Common myeloid progenitor, CD34-positive (primary cell): Measurements from ENCODE around the gene CTBP2.
A peak's percentile ranks its signal among the peaks of the same experiment; 100 is the strongest.

ENCODE experiments used
- CTCF ChIA-PET: fragments of 350-600 bp; sonication (Branson Sonifier 250); formaldehyde crosslinking; loops from one replicate; lab custom pipeline; 2021; ENCODE audit warnings: antibody characterized with exemption; lab: Charles Lee
- POLR2A ChIA-PET: fragments of 350-600 bp; sonication (Branson Sonifier 250); formaldehyde crosslinking; loops from one replicate; lab custom pipeline; 2021; ENCODE audit warnings: antibody characterized with exemption; lab: Charles Lee
- DNase-seq, 3 donors: peaks; one replicate each; pipeline versions ENCODE4 v3.0.0 to v3.0.0-alpha.2; 2013
- H3K27ac ChIP-seq, 2 experiments: 1 replicate in 1 of 2; 2 replicates in 1 of 2; pipeline ENCODE4 v1.7.0; 2013; ENCODE audit warnings: inconsistent platforms in 2 of 2, low read length in 2 of 2, mild to moderate bottlenecking in 2 of 2, low read depth in 1 of 2, moderate library complexity in 1 of 2; ENCODE audit not compliant: severe bottlenecking in 2 of 2, insufficient read depth in 1 of 2, poor library complexity in 1 of 2
- H3K27me3 ChIP-seq, 5 experiments: replicated peaks in 2 of 5; 1 replicate in 3 of 5; 2 replicates in 2 of 5; pipeline versions ENCODE4 v1.6.1 to v1.7.0; 2013; ENCODE audit warnings: low read length in 4 of 5, mild to moderate bottlenecking in 2 of 5, moderate library complexity in 2 of 5, inconsistent platforms in 1 of 5; ENCODE audit not compliant: insufficient read depth in 5 of 5, control insufficient read depth in 4 of 5
- H3K36me3 ChIP-seq, 4 experiments: 1 replicate in 2 of 4; 2 replicates in 2 of 4; pipeline versions ENCODE4 v1.6.1 to v1.7.0; 2013; ENCODE audit warnings: low read length in 3 of 4, control low read depth in 1 of 4, mild to moderate bottlenecking in 1 of 4; ENCODE audit not compliant: control insufficient read depth in 4 of 4, insufficient read depth in 4 of 4
- H3K4me1 ChIP-seq, 4 experiments: 1 replicate in 3 of 4; 2 replicates in 1 of 4; pipeline versions ENCODE4 v1.6.1 to v1.7.1; 2013; ENCODE audit warnings: low read length in 3 of 4, mild to moderate bottlenecking in 3 of 4, control low read depth in 1 of 4, inconsistent platforms in 1 of 4, moderate library complexity in 1 of 4; ENCODE audit not compliant: control insufficient read depth in 4 of 4, insufficient read depth in 4 of 4; ENCODE audit errors: control extremely low read depth in 1 of 4
- H3K4me3 ChIP-seq, 7 experiments: 1 replicate in 4 of 7; 2 replicates in 3 of 7; pipeline versions ENCODE4 v1.5.1 to v1.7.0; 2013; ENCODE audit warnings: mild to moderate bottlenecking in 7 of 7, low read length in 6 of 7, moderate library complexity in 6 of 7, inconsistent platforms in 2 of 7, low read depth in 2 of 7, control low read depth in 1 of 7; ENCODE audit not compliant: insufficient read depth in 4 of 7, control insufficient read depth in 1 of 7; ENCODE audit errors: extremely low read depth in 1 of 7
- H3K9me3 ChIP-seq, 5 experiments: 1 replicate in 4 of 5; 2 replicates in 1 of 5; pipeline versions ENCODE4 v1.6.1 to v1.7.1; 2013; ENCODE audit warnings: low read length in 4 of 5, mild to moderate bottlenecking in 2 of 5, inconsistent platforms in 1 of 5, low read depth in 1 of 5, moderate library complexity in 1 of 5; ENCODE audit not compliant: control insufficient read depth in 4 of 5, insufficient read depth in 2 of 5; ENCODE audit errors: control extremely low read depth in 1 of 5
- WGBS: methylation state at CpG from one replicate; pipeline ENCODE4 v1.1.5; 2013; ENCODE audit not compliant: insufficient coverage; 5-methylcytosine and 5-hydroxymethylcytosine counted together

CTBP2 gene

GRCh38 chr10:125132344-125132743 lies 28.0 kb downstream of the CTBP2 start:
- peaks cover 0 to 11% (median 1%) of the 10 kb centered on the region in 4 experiments for H3K4me1 ChIP-seq
- DNase-seq: no peak
- H3K9me3 ChIP-seq: peaks cover 0 to 4% (median 0%) of the 10 kb centered on the region in 5 experiments
- H3K27me3 ChIP-seq: no peaks in the 10 kb centered on the region
- ChIA-PET POLR2A (no interaction called here), CTCF (no interaction called here)
- peaks cover 7 to 80% (median 43%) of the 10 kb centered on the region in 4 experiments for H3K36me3 ChIP-seq
- WGBS: 100% methylated on average over 2 of the region's 4 CpGs
- H3K4me3 ChIP-seq: no peak overlapping the region
- no peak overlapping the region for H3K27ac ChIP-seq

GRCh38 chr10:125130916-125131315 lies 29.4 kb downstream of the CTBP2 start:
- DNase-seq: no peak
- H3K9me3 ChIP-seq: peaks cover 0 to 4% (median 0%) of the 10 kb centered on the region in 5 experiments
- H3K4me3 ChIP-seq: no peak overlapping the region
- H3K4me1 ChIP-seq: peaks cover 0 to 11% (median 1%) of the 10 kb centered on the region in 4 experiments
- no peaks in the 10 kb centered on the region for H3K27me3 ChIP-seq
- ChIA-PET CTCF (no interaction called here), POLR2A (no interaction called here)
- no peak overlapping the region for H3K27ac ChIP-seq
- H3K36me3 ChIP-seq: peaks cover 8 to 78% (median 40%) of the 10 kb centered on the region in 4 experiments
- WGBS: 96% methylated on average over 14 of the region's 15 CpGs

- Histone ChIP-seq H3K9me3 (peaks cover 0 to 4% (median 0%) of the 10 kb centered on the region in 5 experiments), H3K36me3 (peaks cover 7 to 78% (median 37%) of the 10 kb centered on the region in 4 experiments), H3K27ac (no peak overlapping the region), H3K4me3 (no peak overlapping the region), H3K27me3 (no peaks in the 10 kb centered on the region), H3K4me1 (peaks cover 0 to 8% (median 1%) of the 10 kb centered on the region in 4 experiments)
- WGBS: 98% methylated on average over 6 of the region's 9 CpGs
- CTCF ChIA-PET: no interaction called here
- DNase-seq: no peak
- POLR2A ChIA-PET: no interaction called here
These were observed 30.1 kb downstream of the CTBP2 start for GRCh38 chr10:125130260-125130659.

GRCh38 chr10:125129076-125129458 lies 31.3 kb downstream of the CTBP2 start:
- WGBS: 50% methylated on average over 2 of the region's 3 CpGs
- ChIA-PET POLR2A (interaction anchor here (0.5 to 0.6 kb wide), 2 partner anchors 32 to 38 kb away, joined by 3 read pairs; partner anchors contain the start of gene CTBP2), CTCF (interaction anchor here (0.8 to 2.8 kb wide), 5 partner anchors 10 to 81 kb away, joined by 3 to 8 read pairs (median 4); no protein-coding TSS in a partner anchor)
- no peaks in the 10 kb centered on the region for H3K27me3 ChIP-seq
- peak in 1 of 3 donors; percentile 22 for DNase-seq
- H3K4me1 ChIP-seq: peaks cover 0 to 7% (median 1%) of the 10 kb centered on the region in 4 experiments
- H3K9me3 ChIP-seq: peaks cover 0 to 4% (median 0%) of the 10 kb centered on the region in 5 experiments
- no peak overlapping the region for H3K27ac ChIP-seq
- no peak overlapping the region for H3K4me3 ChIP-seq
- H3K36me3 ChIP-seq: peaks cover 7 to 80% (median 39%) of the 10 kb centered on the region in 4 experiments

- Histone ChIP-seq H3K4me3 (no peak overlapping the region), H3K36me3 (peaks cover 7 to 81% (median 39%) of the 10 kb centered on the region in 4 experiments), H3K27ac (no peak overlapping the region), H3K4me1 (peaks cover 0 to 7% (median 1%) of the 10 kb centered on the region in 4 experiments), H3K27me3 (no peaks in the 10 kb centered on the region), H3K9me3 (peaks cover 0 to 4% (median 0%) of the 10 kb centered on the region in 5 experiments)
- ChIA-PET CTCF (interaction anchor here (0.8 to 2.8 kb wide), 5 partner anchors 9 to 81 kb away, joined by 3 to 8 read pairs (median 4); no protein-coding TSS in a partner anchor), POLR2A (interaction anchor here (0.6 kb wide), 1 partner anchor 38 kb away, joined by 3 read pairs; no protein-coding TSS in a partner anchor)
- 100% methylated on average over 1 of the region's 8 CpGs for WGBS
- DNase-seq: no peak
These were observed 31.8 kb downstream of the CTBP2 start for GRCh38 chr10:125128397-125129075.

- WGBS: 93% methylated on average over 3 of the region's 3 CpGs
- Histone ChIP-seq H3K36me3 (peaks cover 7 to 77% (median 37%) of the 10 kb centered on the region in 4 experiments), H3K27ac (no peak overlapping the region)
These were observed 32.4 kb downstream of the CTBP2 start for GRCh38 chr10:125127986-125128385.

More at GRCh38 chr10:125127986-125128385, 32.4 kb downstream of the CTBP2 start:
- Histone ChIP-seq H3K4me1 (peaks cover 0 to 7% (median 1%) of the 10 kb centered on the region in 4 experiments), H3K27me3 (no peaks in the 10 kb centered on the region), H3K9me3 (peaks cover 0 to 4% (median 0%) of the 10 kb centered on the region in 5 experiments), H3K4me3 (no peak overlapping the region)
- ChIA-PET CTCF (interaction anchor here (0.8 to 2.8 kb wide), 3 partner anchors 24 to 37 kb away, joined by 4 to 8 read pairs (median 4); no protein-coding TSS in a partner anchor), POLR2A (no interaction called here)
- no peak for DNase-seq
